KG1 (cell line): ENCODE results near the gene CEP104.

Source experiments
- DNase-seq: peaks from one replicate; lab custom pipeline; 2025; lab: John Stamatoyannopoulos, UW

The CEP104 gene

GRCh38 chr1:3762151-3762872, 94.7 kb downstream of the CEP104 start:
- DNase-seq = no peak
